B cell (primary cell): ENCODE measurements around the gene BLOC1S1. TPM values are rescaled to one million over a fixed set of nuclear protein-coding genes. Genes with fewer than 3 reads are reported as not detected.

Experiments used
- ATAC-seq: fragments of 200-7000 bp; cut with Tn5 transposase; one replicate; pipeline ENCODE4 v1.10.0; 2021; ENCODE audit warnings: low read depth, mild to moderate bottlenecking, moderate number of reproducible peaks, moderate library complexity
- CTCF ChIA-PET: fragments of 350-600 bp; sonication (Branson Sonifier 250); formaldehyde crosslinking; loops from one replicate; lab custom pipeline; 2021; ENCODE audit warnings: antibody characterized with exemption, inconsistent platforms; lab: Charles Lee
- POLR2A ChIA-PET: fragments of 350-600 bp; sonication (Branson Sonifier 250); formaldehyde crosslinking; loops from one replicate; lab custom pipeline; 2021; ENCODE audit warnings: antibody characterized with exemption; lab: Charles Lee
- DNase-seq: peaks from one replicate; pipeline ENCODE4 v3.0.0; 2013
- H2AFZ ChIP-seq: 2 replicates; pipeline ENCODE4 v1.6.1; 2012; ENCODE audit warnings: mild to moderate bottlenecking, low read depth, low read length; ENCODE audit not compliant: insufficient read depth, poor library complexity, severe bottlenecking
- H3K27ac ChIP-seq, 2 donors: 1 replicate in 1 of 2; 2 replicates in 1 of 2; pipeline ENCODE4 v1.5.1; 2012 to 2013; ENCODE audit warnings: low read length in 2 of 2, mild to moderate bottlenecking in 2 of 2, moderate library complexity in 1 of 2
- H3K27me3 ChIP-seq, 4 experiments: fragments of 200-600 bp in 1 of 4; sonication (generic) in 1 of 4; replicated peaks in 1 of 4; 1 replicate in 2 of 4; 2 replicates in 2 of 4; pipeline versions ENCODE4 v1.6.1 to v1.7.0; 2013 to 2016; ENCODE audit warnings: low read length in 3 of 4, mild to moderate bottlenecking in 2 of 4, mixed read lengths in 1 of 4, moderate library complexity in 1 of 4; ENCODE audit not compliant: insufficient read depth in 4 of 4, control insufficient read depth in 3 of 4; ENCODE audit errors: control extremely low read depth in 1 of 4
- H3K36me3 ChIP-seq, 2 experiments: replicated peaks in 1 of 2; 1 replicate in 1 of 2; 2 replicates in 1 of 2; pipeline versions ENCODE4 v1.6.1 to v1.7.1; 2013; ENCODE audit warnings: low read length in 1 of 2; ENCODE audit not compliant: insufficient read depth in 2 of 2, control insufficient read depth in 1 of 2; ENCODE audit errors: control extremely low read depth in 1 of 2, extremely low read depth in 1 of 2
- H3K4me1 ChIP-seq, 2 donors: fragments of 200-600 bp in 1 of 2; sonication (generic) in 1 of 2; 1 replicate in 1 of 2; 2 replicates in 1 of 2; pipeline versions ENCODE4 v1.5.1 to v1.6.1; 2013 to 2017; ENCODE audit warnings: low read length in 2 of 2; ENCODE audit not compliant: control insufficient read depth in 2 of 2, insufficient read depth in 2 of 2
- H3K4me2 ChIP-seq: replicated peaks from 2 replicates; pipeline ENCODE3; 2012; ENCODE audit warnings: mild to moderate bottlenecking, low read depth, low read length; ENCODE audit not compliant: poor library complexity, severe bottlenecking
- H3K4me3 ChIP-seq, 5 experiments: fragments of 200-600 bp in 1 of 5; sonication (generic) in 1 of 5; 1 replicate in 3 of 5; 2 replicates in 2 of 5; pipeline versions ENCODE4 v1.5.1 to v1.7.0; 2011 to 2016; ENCODE audit warnings: low read length in 4 of 5, mild to moderate bottlenecking in 4 of 5, low read depth in 2 of 5, control low read depth in 1 of 5, moderate library complexity in 1 of 5; ENCODE audit not compliant: insufficient read depth in 1 of 5; ENCODE audit errors: control extremely low read depth in 1 of 5, extremely low read depth in 1 of 5
- H3K79me2 ChIP-seq: fragments of 200-600 bp; sonication (generic); one replicate; pipeline ENCODE4 v1.6.0; 2016; ENCODE audit warnings: low read length; ENCODE audit not compliant: control insufficient read depth, insufficient read depth
- H3K9ac ChIP-seq: fragments of 200-600 bp; sonication (generic); 2 replicates; pipeline ENCODE4 v1.6.1; 2017; ENCODE audit warnings: mild to moderate bottlenecking, low read length, moderate library complexity
- H3K9me3 ChIP-seq, 3 donors: one replicate each; pipeline versions ENCODE4 v1.6.1 to v1.7.1; 2013; ENCODE audit warnings: low read length in 2 of 3; ENCODE audit not compliant: control insufficient read depth in 2 of 3, insufficient read depth in 1 of 3; ENCODE audit errors: control extremely low read depth in 1 of 3
- H4K20me1 ChIP-seq: 2 replicates; pipeline ENCODE4 v1.6.0; 2012; ENCODE audit warnings: mild to moderate bottlenecking, low read length; ENCODE audit not compliant: insufficient read depth, control insufficient read depth, poor library complexity, severe bottlenecking
- H3K27ac Mint-ChIP-seq: one replicate; pipeline ENCODE4 v1.8.0; 2021; ENCODE audit warnings: mixed read lengths
- H3K27me3 Mint-ChIP-seq: one replicate; pipeline ENCODE4 v1.8.0; 2021; ENCODE audit warnings: mixed read lengths
- H3K4me1 Mint-ChIP-seq: one replicate; pipeline ENCODE4 v1.8.0; 2021; ENCODE audit warnings: mixed read lengths
- H3K4me3 Mint-ChIP-seq: one replicate; pipeline ENCODE4 v1.8.0; 2021; ENCODE audit warnings: mixed read lengths
- H3K9me3 Mint-ChIP-seq: one replicate; pipeline ENCODE4 v1.8.0; 2022; ENCODE audit warnings: mixed read lengths; ENCODE audit not compliant: insufficient read depth
- EZH2 ChIP-seq: IDR thresholded peaks from 2 replicates; pipeline ENCODE4 v1.6.1; 2012; ENCODE audit warnings: borderline replicate concordance, low read depth, mild to moderate bottlenecking, moderate library complexity, low read length; ENCODE audit not compliant: insufficient read depth, poor library complexity, severe bottlenecking
- WGBS: methylation state at CpG from one replicate; pipeline ENCODE4 v1.1.5; 2013; ENCODE audit warnings: missing lambda C conversion rate; ENCODE audit not compliant: insufficient coverage; 5-methylcytosine and 5-hydroxymethylcytosine counted together
- intact Hi-C: fragments of 100-400 bp; cut with micrococcal nuclease; formaldehyde crosslinking; loops from one replicate; pipeline ENCODE4 v1.10.0; 2022
- polyA plus RNA-seq: library from polyadenylated mRNA; depleted of rRNA; stranded (reverse); fragments of >200 nt; gene quantifications from 2 replicates; pipeline ENCODE4 v1.2.3, GENCODE V29; 2012
- total RNA-seq, 2 donors: library from RNA; stranded (reverse); fragments of 120-200 nt in 1 of 2; gene quantifications; 1 replicate in 1 of 2; 2 replicates in 1 of 2; pipeline versions ENCODE4 v1.2.3 to v1.2.4, GENCODE V29; 2013 to 2022
- TF ChIP-seq, protein P1 (sequence below): fragments of 200-600 bp; IDR thresholded peaks from one replicate; pipeline ENCODE4 v1.8.0; 2022; ENCODE audit warnings: antibody characterized with exemption, mild to moderate bottlenecking

Gene BLOC1S1
- total and polyA plus RNA-seq, 2 donors (not counting 1 experiment from before 2014, with no cell fraction given): 71.1 to 229 TPM

DNA sequence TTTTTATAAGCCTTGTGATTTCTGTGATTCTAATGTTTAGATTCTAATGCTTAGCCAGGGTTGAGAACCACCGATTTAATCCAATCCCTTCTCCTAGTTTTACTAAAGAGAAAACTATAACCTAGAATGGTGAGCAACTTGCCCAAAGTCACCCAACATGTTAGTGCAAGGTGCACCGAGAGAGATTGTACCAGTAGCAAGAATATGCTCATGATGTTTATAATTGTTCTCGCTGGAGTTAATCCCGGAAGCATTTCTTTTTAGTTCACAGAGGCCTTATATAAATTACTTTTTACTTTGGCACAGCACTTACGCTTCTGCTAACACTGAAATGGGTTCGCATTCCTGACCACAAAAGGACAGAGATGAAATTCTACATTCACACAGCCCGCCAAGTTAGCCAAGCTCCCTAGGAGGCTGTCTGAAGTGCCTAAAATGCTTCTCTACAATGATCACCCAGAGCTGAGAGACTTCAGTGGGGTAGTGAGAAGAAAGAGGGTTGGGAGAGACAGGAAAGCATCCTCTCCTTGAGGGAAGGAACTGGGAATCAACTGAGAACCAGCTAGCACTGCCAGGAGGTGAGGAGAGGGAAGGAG lies 579 bp upstream of the BLOC1S1 start:
- H3K27ac Mint-ChIP-seq: peak overlapping the region; percentile 99
- no peaks in the 10 kb centered on the region for H3K9me3 Mint-ChIP-seq
- peak overlapping the region; percentile 90 for H2AFZ ChIP-seq
- 93% methylated on average over 2 of the region's 7 CpGs for WGBS
- H3K27me3 ChIP-seq: peaks cover 0 to 3% (median 0%) of the 10 kb centered on the region in 4 experiments
- peaks cover 16 to 30% of the 10 kb centered on the region in 2 donors for H3K4me1 ChIP-seq
- CTCF ChIA-PET: interaction anchor here (0.8 to 11.0 kb wide), 12 partner anchors 9 to 281 kb away, joined by 3 to 147 read pairs (median 6); partner anchors contain the start of genes CD63, ORMDL2 and SARNP
- intact Hi-C loops: loop anchor here (1.0 kb wide), 1 partner anchor 102 kb away; the partner anchor contains the start of gene SARNP
- DNase-seq (no peak), ATAC-seq (no peak)
- H3K36me3 ChIP-seq: peaks cover 0 to 15% of the 10 kb centered on the region in 2 experiments
- H3K4me3 Mint-ChIP-seq: peak overlapping the region; percentile 98
- H3K79me2 ChIP-seq: peaks cover 25% of the 10 kb centered on the region
- peaks cover 23% of the 10 kb centered on the region for H4K20me1 ChIP-seq
- H3K4me3 ChIP-seq: peak overlapping the region; percentile 86 to 98 (median 97)
- H3K9ac ChIP-seq: peak overlapping the region; percentile 73
- peaks cover 38% of the 10 kb centered on the region for H3K4me1 Mint-ChIP-seq
- peak overlapping the region; percentile 81 to 84 for H3K27ac ChIP-seq
- TF ChIP-seq EZH2: no peak
- TF ChIP-seq, protein P1, sequence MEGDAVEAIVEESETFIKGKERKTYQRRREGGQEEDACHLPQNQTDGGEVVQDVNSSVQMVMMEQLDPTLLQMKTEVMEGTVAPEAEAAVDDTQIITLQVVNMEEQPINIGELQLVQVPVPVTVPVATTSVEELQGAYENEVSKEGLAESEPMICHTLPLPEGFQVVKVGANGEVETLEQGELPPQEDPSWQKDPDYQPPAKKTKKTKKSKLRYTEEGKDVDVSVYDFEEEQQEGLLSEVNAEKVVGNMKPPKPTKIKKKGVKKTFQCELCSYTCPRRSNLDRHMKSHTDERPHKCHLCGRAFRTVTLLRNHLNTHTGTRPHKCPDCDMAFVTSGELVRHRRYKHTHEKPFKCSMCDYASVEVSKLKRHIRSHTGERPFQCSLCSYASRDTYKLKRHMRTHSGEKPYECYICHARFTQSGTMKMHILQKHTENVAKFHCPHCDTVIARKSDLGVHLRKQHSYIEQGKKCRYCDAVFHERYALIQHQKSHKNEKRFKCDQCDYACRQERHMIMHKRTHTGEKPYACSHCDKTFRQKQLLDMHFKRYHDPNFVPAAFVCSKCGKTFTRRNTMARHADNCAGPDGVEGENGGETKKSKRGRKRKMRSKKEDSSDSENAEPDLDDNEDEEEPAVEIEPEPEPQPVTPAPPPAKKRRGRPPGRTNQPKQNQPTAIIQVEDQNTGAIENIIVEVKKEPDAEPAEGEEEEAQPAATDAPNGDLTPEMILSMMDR: no peak
- H3K9me3 ChIP-seq: no peaks in the 10 kb centered on the region
- POLR2A ChIA-PET: interaction anchor here (0.5 to 2.0 kb wide), 10 partner anchors 8 to 259 kb away, joined by 3 to 8 read pairs (median 6); partner anchors contain the start of genes CD63, ITGA7, ORMDL2 and RAB5B
- H3K27me3 Mint-ChIP-seq: no peaks in the 10 kb centered on the region
- peak overlapping the region; percentile 80 for H3K4me2 ChIP-seq

- CTCF ChIA-PET: interaction anchor here (0.8 to 11.0 kb wide), 10 partner anchors 8 to 491 kb away, joined by 3 to 147 read pairs (median 6); partner anchors contain the start of genes CD63, ORMDL2 and SARNP
- Mint-ChIP-seq H3K9me3 (no peaks in the 10 kb centered on the region), H3K4me3 (peak overlapping the region; percentile 98), H3K4me1 (peaks cover 38% of the 10 kb centered on the region), H3K27me3 (no peaks in the 10 kb centered on the region), H3K27ac (peak overlapping the region; percentile 99)
- intact Hi-C loops: loop anchor here (1.0 to 2.0 kb wide), 5 partner anchors 8 to 257 kb away; partner anchors contain the start of genes CD63 and PYM1
- POLR2A ChIA-PET: interaction anchor here (1.1 to 2.0 kb wide), 7 partner anchors 9 to 257 kb away, joined by 3 to 6 read pairs (median 5); partner anchors contain the start of genes CD63, ITGA7, ORMDL2 and RAB5B
- Histone ChIP-seq H3K4me3 (peak overlapping the region; percentile 86 to 98 (median 97)), H3K27ac (peak overlapping the region; percentile 81 to 84), H3K4me1 (peaks cover 16 to 30% of the 10 kb centered on the region in 2 donors), H3K27me3 (no peaks in the 10 kb centered on the region), H3K4me2 (peak overlapping the region; percentile 80), H3K9ac (peak overlapping the region; percentile 73), H2AFZ (peak overlapping the region; percentile 90), H3K9me3 (no peaks in the 10 kb centered on the region), H3K36me3 (peaks cover 0 to 18% of the 10 kb centered on the region in 2 experiments), H4K20me1 (peaks cover 23% of the 10 kb centered on the region), H3K79me2 (peaks cover 25% of the 10 kb centered on the region)
- WGBS: 2% methylated on average over 9 of the region's 13 CpGs
- no peak for TF ChIP-seq EZH2
- TF ChIP-seq, protein P1: no peak
- ATAC-seq (no peak), DNase-seq (no peak)
Measured at GRCh38 chr12:55716582-55716957, 724 bp downstream of the BLOC1S1 start.
